Measurements from ENCODE around the gene MACROD2. TPM values are rescaled to one million over a fixed set of nuclear protein-coding genes. Genes with fewer than 3 reads are reported as not detected.

Gene MACROD2
- total RNA-seq, 6 experiments from 2014 or later, result 0.05 to 0.57 (median 0.11) TPM; not detected in 1

- no peak for TF ChIP-seq CTCF (IDR thresholded peaks at IDR 0.05)
- H3K4me3 Mint-ChIP-seq, result no peak overlapping the region
- H3K27me3 Mint-ChIP-seq (ENCODE audit: insufficient read depth), result no peaks in the 10 kb centered on the region
- no peak overlapping the region for H3K27ac Mint-ChIP-seq
- peaks cover 3% of the 10 kb centered on the region; the same call in 1 of the 2 replicates for H3K36me3 Mint-ChIP-seq (ENCODE audit: low read depth)
- DNase-seq, result no peak
- peaks cover 5% of the 10 kb centered on the region; the same call in 1 of the 2 replicates for H3K4me1 Mint-ChIP-seq (ENCODE audit: low read depth)
- H3K9me3 Mint-ChIP-seq, result no peaks in the 10 kb centered on the region; the same call in 1 of the 2 replicates
Observed at GRCh38 chr20:14000917-14001316, 5.6 kb downstream of the MACROD2 start.

- no peak for TF ChIP-seq CTCF (IDR thresholded peaks at IDR 0.05)
- no peak overlapping the region for H3K27ac Mint-ChIP-seq
- H3K9me3 Mint-ChIP-seq, result peaks cover 13% of the 10 kb centered on the region
- no peak for DNase-seq
- H3K4me1 Mint-ChIP-seq (ENCODE audit: low read depth), result no peaks in the 10 kb centered on the region
- H3K4me3 Mint-ChIP-seq, result no peak overlapping the region
- H3K27me3 Mint-ChIP-seq (ENCODE audit: insufficient read depth), result no peaks in the 10 kb centered on the region
- H3K36me3 Mint-ChIP-seq (ENCODE audit: low read depth), result no peaks in the 10 kb centered on the region
Observed at GRCh38 chr20:14005996-14006395, 10.7 kb downstream of the MACROD2 start.

DNA sequence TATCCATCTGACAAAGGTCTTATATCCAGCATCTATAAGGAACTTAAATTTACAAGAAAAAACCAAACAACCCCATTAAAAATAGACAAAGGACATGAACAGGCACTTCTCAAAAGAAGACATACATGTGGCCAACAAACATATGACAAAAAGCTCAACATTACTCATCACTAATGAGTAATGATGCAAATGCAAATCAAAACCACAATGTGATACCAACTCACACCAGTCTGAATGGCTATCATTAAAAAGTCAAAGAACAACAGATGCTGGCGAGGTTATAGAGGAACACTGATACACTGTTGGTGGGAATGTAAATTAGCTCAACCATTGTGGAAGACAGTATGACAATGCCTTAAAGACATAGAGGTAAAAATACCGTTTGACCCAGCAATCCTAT, 13.9 kb downstream of the MACROD2 start:
- no peak overlapping the region for H3K27ac Mint-ChIP-seq
- H3K9me3 Mint-ChIP-seq, result peaks cover 29% of the 10 kb centered on the region
- H3K4me1 Mint-ChIP-seq (ENCODE audit: low read depth), result no peaks in the 10 kb centered on the region
- H3K36me3 Mint-ChIP-seq (ENCODE audit: low read depth), result no peaks in the 10 kb centered on the region
- DNase-seq, result no peak
- TF ChIP-seq CTCF (IDR thresholded peaks at IDR 0.05), result no peak
- H3K27me3 Mint-ChIP-seq (ENCODE audit: insufficient read depth), result no peaks in the 10 kb centered on the region
- H3K4me3 Mint-ChIP-seq, result no peak overlapping the region

DNA sequence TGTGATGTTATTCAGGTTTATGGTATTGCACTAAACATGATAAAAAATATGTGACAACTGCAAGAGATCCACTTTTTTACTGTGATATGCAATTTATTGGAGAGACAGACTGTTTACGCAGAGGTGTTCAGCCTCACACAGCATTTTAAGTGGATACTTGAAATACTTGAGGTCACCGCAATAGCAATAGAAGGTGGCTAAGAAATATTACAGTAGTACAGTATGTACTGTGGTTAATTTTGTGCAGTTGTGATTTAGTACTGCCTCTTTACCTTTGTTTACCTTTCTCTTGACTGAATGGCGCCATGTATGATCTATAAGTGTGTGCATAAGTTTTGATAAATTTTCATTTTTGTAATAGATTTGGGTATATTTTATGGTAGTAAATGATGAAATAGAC, 17.4 kb downstream of the MACROD2 start:
- DNase-seq, result no peak
- Mint-ChIP-seq H3K27ac (no peak overlapping the region), H3K27me3 (ENCODE audit: insufficient read depth) (no peaks in the 10 kb centered on the region; the same call in 1 of the 2 replicates), H3K4me3 (no peak overlapping the region), H3K4me1 (ENCODE audit: low read depth) (no peaks in the 10 kb centered on the region), H3K36me3 (ENCODE audit: low read depth) (no peaks in the 10 kb centered on the region), H3K9me3 (peaks cover 55% of the 10 kb centered on the region)
- TF ChIP-seq CTCF (IDR thresholded peaks at IDR 0.05), result no peak

- peaks cover 11% of the 10 kb centered on the region for H3K9me3 Mint-ChIP-seq
- no peak for TF ChIP-seq CTCF (IDR thresholded peaks at IDR 0.05)
- no peak for DNase-seq
- no peaks in the 10 kb centered on the region for H3K27me3 Mint-ChIP-seq (ENCODE audit: insufficient read depth)
- H3K27ac Mint-ChIP-seq, result no peak overlapping the region
- H3K36me3 Mint-ChIP-seq (ENCODE audit: low read depth), result no peaks in the 10 kb centered on the region
- H3K4me3 Mint-ChIP-seq, result no peak overlapping the region
- no peaks in the 10 kb centered on the region for H3K4me1 Mint-ChIP-seq (ENCODE audit: low read depth)
Observed at GRCh38 chr20:14030991-14031390, 35.7 kb downstream of the MACROD2 start.

- peaks cover 11% of the 10 kb centered on the region for H3K9me3 Mint-ChIP-seq
- no peak overlapping the region for H3K4me3 Mint-ChIP-seq
- DNase-seq, result no peak
- no peaks in the 10 kb centered on the region for H3K36me3 Mint-ChIP-seq (ENCODE audit: low read depth)
- no peak for TF ChIP-seq CTCF (IDR thresholded peaks at IDR 0.05)
- no peaks in the 10 kb centered on the region; the same call in 1 of the 2 replicates for H3K27me3 Mint-ChIP-seq (ENCODE audit: insufficient read depth)
- no peak overlapping the region for H3K27ac Mint-ChIP-seq
- no peaks in the 10 kb centered on the region for H3K4me1 Mint-ChIP-seq (ENCODE audit: low read depth)
Observed at GRCh38 chr20:14033310-14033709, 38.0 kb downstream of the MACROD2 start.
